Smooth muscle cell (in vitro differentiated cells): ENCODE data around the gene TAGLN. TPM values are rescaled to one million over a fixed set of nuclear protein-coding genes. Genes with fewer than 3 reads are reported as not detected.

Experiments used
- DNase-seq: peaks from one replicate; lab custom pipeline; 2025; ENCODE audit not compliant: unreplicated experiment; lab: John Stamatoyannopoulos, UW
- H2AFZ ChIP-seq: fragments of 200-600 bp; sonication (generic); 2 replicates; pipeline ENCODE4 v1.6.0; 2016; ENCODE audit warnings: antibody characterized with exemption, low read depth, mild to moderate bottlenecking
- H3F3A ChIP-seq: fragments of 200-600 bp; sonication (generic); 2 replicates; pipeline ENCODE4 v1.6.0; 2017; ENCODE audit warnings: antibody characterized with exemption, low read depth
- H3K27ac ChIP-seq: fragments of 200-600 bp; sonication (generic); 2 replicates; pipeline ENCODE4 v1.5.1; 2016; ENCODE audit warnings: low read depth, mild to moderate bottlenecking
- H3K27me3 ChIP-seq: fragments of 200-600 bp; sonication (generic); 2 replicates; pipeline ENCODE4 v1.6.1; 2016; ENCODE audit warnings: low read depth, mild to moderate bottlenecking
- H3K36me3 ChIP-seq: fragments of 200-600 bp; sonication (generic); 2 replicates; pipeline ENCODE4 v1.5.1; 2016; ENCODE audit warnings: low read depth
- H3K4me1 ChIP-seq: fragments of 200-600 bp; sonication (generic); 2 replicates; pipeline ENCODE4 v1.5.1; 2016; ENCODE audit warnings: low read depth
- H3K4me2 ChIP-seq: fragments of 200-600 bp; sonication (generic); 2 replicates; pipeline ENCODE4 v1.6.0; 2016; ENCODE audit warnings: mild to moderate bottlenecking
- H3K4me3 ChIP-seq: fragments of 200-600 bp; sonication (generic); 2 replicates; pipeline ENCODE4 v1.5.1; 2016; ENCODE audit warnings: mild to moderate bottlenecking
- H3K79me2 ChIP-seq: fragments of 200-600 bp; sonication (generic); 2 replicates; pipeline ENCODE4 v1.6.0; 2016; ENCODE audit warnings: low read depth, mild to moderate bottlenecking
- H3K9ac ChIP-seq: fragments of 200-600 bp; sonication (generic); 2 replicates; pipeline ENCODE4 v1.6.0; 2016; ENCODE audit warnings: low read depth
- H3K9me3 ChIP-seq: fragments of 200-600 bp; sonication (generic); replicated peaks from 2 replicates; pipeline ENCODE4 v1.5.1; 2016; ENCODE audit warnings: low read depth
- H4K20me1 ChIP-seq: fragments of 200-600 bp; sonication (generic); 2 replicates; pipeline ENCODE4 v1.6.0; 2016; ENCODE audit warnings: low read depth
- CTCF ChIP-seq: fragments of 200-600 bp; sonication (generic); IDR thresholded peaks from 2 replicates; pipeline ENCODE4 v1.5.1; 2017; ENCODE audit warnings: borderline replicate concordance, mild to moderate bottlenecking, antibody characterized with exemption; ENCODE audit not compliant: insufficient read depth, poor library complexity, severe bottlenecking
- WGBS: methylation state at CpG from one replicate; pipeline ENCODE4 v1.1.7; 2016; ENCODE audit warnings: low lambda C conversion rate; 5-methylcytosine and 5-hydroxymethylcytosine counted together
- polyA plus RNA-seq: library from polyadenylated mRNA; unstranded; fragments of >200 nt; fragmentation: Nextera tagmentation; extraction: Ambion mirVana; gene quantifications from 2 replicates; pipeline ENCODE4 v1.2.1, GENCODE V29; 2016
- total RNA-seq: library from RNA; depleted of rRNA; stranded (reverse); fragments of >200 nt; gene quantifications from 2 replicates; pipeline ENCODE4 v1.2.3, GENCODE V29; 2014

TAGLN gene
- total and polyA plus RNA-seq, 2 experiments from 2014 or later: 1,972 to 2,250 TPM

- Histone ChIP-seq H3K4me2 (peak overlapping the region; percentile 63), H3K9ac (no peak overlapping the region), H3K79me2 (peaks cover 26% of the 10 kb centered on the region), H3K9me3 (no peaks in the 10 kb centered on the region), H2AFZ (no peak overlapping the region), H3K36me3 (peaks cover 27% of the 10 kb centered on the region), H3F3A (peaks cover 43% of the 10 kb centered on the region), H3K4me3 (no peak overlapping the region), H3K4me1 (peaks cover 39% of the 10 kb centered on the region), H4K20me1 (peaks cover 82% of the 10 kb centered on the region), H3K27ac (peak overlapping the region; percentile 80), H3K27me3 (no peaks in the 10 kb centered on the region)
- no peak for TF ChIP-seq CTCF
- 84% methylated on average over 2 of the region's 2 CpGs for WGBS
- no peak for DNase-seq
These were observed 29.4 kb upstream of the TAGLN start for GRCh38 chr11:117169736-117170135.

DNA sequence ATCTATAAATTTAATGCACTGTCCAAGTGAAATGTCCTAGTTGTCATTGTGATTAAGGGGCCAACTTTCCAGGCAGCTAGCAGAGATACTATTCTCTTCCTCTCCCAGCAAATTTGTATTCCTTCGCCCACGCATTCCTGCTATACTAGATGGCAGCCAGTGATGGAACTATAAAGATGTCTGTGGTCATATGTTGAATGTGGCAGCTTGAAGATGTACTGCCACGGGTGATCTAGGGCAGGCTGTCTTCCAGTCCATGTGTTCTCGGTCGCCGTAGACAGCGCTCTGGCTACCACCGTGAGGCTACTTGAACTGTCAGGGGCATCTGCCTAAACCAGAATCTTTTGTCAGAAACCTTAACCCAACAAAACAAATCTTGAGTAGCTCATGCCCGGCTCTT, 29.0 kb upstream of the TAGLN start:
- Histone ChIP-seq H3K36me3 (peaks cover 27% of the 10 kb centered on the region), H3K9ac (no peak overlapping the region), H3K27me3 (no peaks in the 10 kb centered on the region), H3K27ac (peak overlapping the region; percentile 80), H3K4me1 (peaks cover 39% of the 10 kb centered on the region), H4K20me1 (peaks cover 78% of the 10 kb centered on the region), H3K79me2 (peaks cover 26% of the 10 kb centered on the region), H3K4me3 (no peak overlapping the region), H3F3A (peaks cover 43% of the 10 kb centered on the region), H2AFZ (no peak overlapping the region), H3K9me3 (no peaks in the 10 kb centered on the region), H3K4me2 (peak overlapping the region; percentile 63)
- no peak for DNase-seq
- TF ChIP-seq CTCF: no peak
- 60% methylated on average over 9 of the region's 9 CpGs for WGBS

DNA sequence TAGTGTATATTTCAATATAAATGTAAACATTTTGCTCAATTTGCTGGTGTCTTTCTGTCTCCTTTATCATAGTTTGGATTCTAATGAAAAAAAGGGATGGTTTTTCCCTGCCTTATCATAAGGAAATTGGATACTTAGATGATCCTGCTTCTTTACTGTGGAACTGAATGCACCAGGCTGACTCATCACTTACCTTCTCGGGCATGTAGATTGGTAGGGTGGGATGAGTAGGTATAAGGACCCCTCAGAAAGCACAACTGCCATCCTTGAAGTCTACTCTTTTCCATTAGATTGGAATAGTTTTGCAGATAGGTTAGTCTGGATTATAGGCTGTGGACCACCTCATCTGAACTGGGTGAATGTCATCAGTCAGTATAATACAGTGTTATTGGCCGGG, 28.2 kb upstream of the TAGLN start:
- H3F3A ChIP-seq: peaks cover 43% of the 10 kb centered on the region
- no peak overlapping the region for H3K9ac ChIP-seq
- peaks cover 27% of the 10 kb centered on the region for H3K36me3 ChIP-seq
- no peaks in the 10 kb centered on the region for H3K9me3 ChIP-seq
- no peak for TF ChIP-seq CTCF
- H3K4me1 ChIP-seq: peaks cover 39% of the 10 kb centered on the region
- DNase-seq: no peak
- H3K4me2 ChIP-seq: peak overlapping the region; percentile 63
- peaks cover 18% of the 10 kb centered on the region for H3K79me2 ChIP-seq
- H3K4me3 ChIP-seq: no peak overlapping the region
- H3K27me3 ChIP-seq: no peaks in the 10 kb centered on the region
- H3K27ac ChIP-seq: peak overlapping the region; percentile 80
- no peak overlapping the region for H2AFZ ChIP-seq
- H4K20me1 ChIP-seq: peaks cover 70% of the 10 kb centered on the region
- WGBS: 63% methylated on average over 2 of the region's 2 CpGs

DNA sequence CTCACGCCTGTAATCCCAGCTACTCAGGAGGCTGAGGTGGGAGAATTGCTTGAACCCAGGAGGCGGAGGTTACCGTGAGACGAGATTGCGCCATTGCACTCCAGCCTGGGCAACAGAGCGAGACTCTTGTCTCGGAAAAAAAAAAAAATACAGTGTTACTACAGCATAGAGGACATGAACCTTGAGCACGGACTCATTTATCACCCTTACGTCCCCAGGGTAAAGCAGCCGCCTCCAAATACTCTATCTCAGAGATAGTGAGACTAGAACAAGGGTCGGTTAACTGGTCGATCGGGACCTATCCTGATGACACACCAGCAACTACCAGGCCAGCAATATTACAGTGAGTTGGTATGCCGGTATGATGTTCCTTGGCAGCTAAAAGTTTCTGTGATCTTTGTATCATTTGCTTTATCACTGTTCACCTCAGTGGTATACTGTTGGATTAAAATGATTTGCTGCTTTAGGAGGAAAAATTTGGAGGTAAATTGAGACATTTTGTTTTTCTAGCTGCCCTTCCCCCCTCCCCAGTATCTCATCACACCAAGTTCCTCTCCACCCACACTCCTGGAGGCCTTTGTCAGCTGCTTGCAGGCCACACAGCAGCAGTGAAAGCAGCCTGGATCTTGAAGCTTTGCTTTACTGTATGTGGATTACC, 27.6 kb upstream of the TAGLN start:
- TF ChIP-seq CTCF: no peak
- no peak for DNase-seq
- Histone ChIP-seq H3K36me3 (peaks cover 22% of the 10 kb centered on the region), H3F3A (peaks cover 43% of the 10 kb centered on the region), H3K4me1 (peaks cover 39% of the 10 kb centered on the region), H3K27ac (peak overlapping the region; percentile 80), H4K20me1 (peaks cover 64% of the 10 kb centered on the region), H3K79me2 (peaks cover 13% of the 10 kb centered on the region), H3K9ac (no peak overlapping the region), H3K4me3 (no peak overlapping the region), H3K9me3 (no peaks in the 10 kb centered on the region), H3K4me2 (peak overlapping the region; percentile 79), H3K27me3 (no peaks in the 10 kb centered on the region), H2AFZ (no peak overlapping the region)
- 43% methylated on average over 14 of the region's 14 CpGs for WGBS
